Breast epithelium (tissue), 3 donors: ENCODE results near the gene OPCML.

Experiments
- CTCF ChIP-seq, 3 donors: fragments of 450-650 bp; IDR thresholded peaks; one replicate each; pipeline ENCODE4 v1.5.1; 2016 to 2017; ENCODE audit warnings: antibody characterized with exemption in 3 of 3, mild to moderate bottlenecking in 3 of 3, moderate library complexity in 3 of 3
- POLR2A ChIP-seq: fragments of 450-650 bp; IDR thresholded peaks from one replicate; pipeline ENCODE4 v1.6.1; 2016; ENCODE audit warnings: antibody characterized with exemption, mild to moderate bottlenecking, moderate library complexity
- POLR2AphosphoS5 ChIP-seq, 3 donors: sonication (generic); formaldehyde crosslinking; IDR thresholded peaks; one replicate each; pipeline ENCODE4 v1.6.1; 2017; ENCODE audit warnings: antibody characterized with exemption in 3 of 3

DNA sequence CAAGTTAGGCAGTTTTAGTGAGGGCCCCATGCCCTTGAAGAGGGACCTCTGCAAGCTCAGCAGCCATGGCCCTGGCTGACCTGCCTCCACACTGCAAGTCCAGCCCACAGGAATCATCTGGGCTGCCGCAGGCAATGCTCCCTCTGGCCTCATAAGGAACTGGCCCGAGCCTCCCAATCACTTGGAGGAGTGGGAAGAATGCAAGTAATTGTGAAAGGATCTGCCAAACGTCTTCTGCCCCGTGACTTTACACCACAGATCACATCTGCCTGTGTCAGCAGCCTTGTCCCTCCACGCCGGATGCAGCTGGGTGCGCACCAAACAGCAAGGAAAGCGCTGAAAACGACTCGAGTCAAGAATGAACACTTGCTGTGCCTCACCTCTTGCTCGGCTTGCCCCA is 23.8 kb downstream of the OPCML start:
- TF ChIP-seq CTCF (IDR thresholded peaks at IDR 0.05) (no peak), POLR2AphosphoS5 (IDR thresholded peaks at IDR 0.05) (no peak), POLR2A (no peak)
